Hepatocyte (in vitro differentiated cells): ENCODE results near the gene DBX1.
A peak's percentile ranks its signal among the peaks of the same experiment; 100 is the strongest.

Experiments used
- CTCF ChIP-seq: fragments of 200-600 bp; sonication (generic); IDR thresholded peaks from 2 replicates; pipeline ENCODE4 v1.5.1; 2016; ENCODE audit warnings: antibody characterized with exemption, mild to moderate bottlenecking; ENCODE audit not compliant: poor library complexity
- EZH2 ChIP-seq: fragments of 200-600 bp; sonication (generic); IDR thresholded peaks from 2 replicates; pipeline ENCODE4 v1.6.1; 2016; ENCODE audit warnings: antibody characterized with exemption, mild to moderate bottlenecking, borderline replicate concordance

- TF ChIP-seq CTCF = no peak
- TF ChIP-seq EZH2 = peak; percentile 99
Measured at GRCh38 chr11:20162824-20163782, 2.8 kb upstream of the DBX1 start.
